ENCODE results near the gene SUMO2. TPM values are rescaled to one million over a fixed set of nuclear protein-coding genes. Genes with fewer than 3 reads are reported as not detected.

SUMO2 gene
- total RNA-seq, 1 donor from 2014 or later, result 449 TPM

GRCh38 chr17:75151930-75152329 is 30.8 kb downstream of the SUMO2 start:
- DNase-seq (ENCODE audit: low read depth) (peak; percentile 42), FAIRE-seq (no peak)
- Histone ChIP-seq H3K4me1 (ENCODE audit: insufficient read depth, low read length) (peaks cover 7% of the 10 kb centered on the region), H3K27me3 (ENCODE audit: insufficient read depth, low read length) (no peaks in the 10 kb centered on the region), H2AFZ (ENCODE audit: low read depth, low read length) (no peak overlapping the region), H3K79me2 (ENCODE audit: insufficient read depth, low read length) (peaks cover 76% of the 10 kb centered on the region), H3K27ac (ENCODE audit: low read depth, low read length) (peak overlapping the region; percentile 77), H4K20me1 (ENCODE audit: insufficient read depth, low read length) (peaks cover 60% of the 10 kb centered on the region), H3K4me2 (ENCODE audit: low read length) (peak overlapping the region; percentile 92), H3K9me3 (ENCODE audit: insufficient read depth, low read depth, low read length) (no peaks in the 10 kb centered on the region), H3K36me3 (ENCODE audit: insufficient read depth, low read length) (peaks cover 17% of the 10 kb centered on the region), H3K9ac (ENCODE audit: low read length) (peak overlapping the region; percentile 96), H3K4me3 (ENCODE audit: insufficient read depth, low read depth, low read length) (peak overlapping the region; percentile 89)
- Mint-ChIP-seq H3K36me3 (ENCODE audit: low read depth, unreplicated experiment) (no peaks in the 10 kb centered on the region), H3K27me3 (ENCODE audit: low read depth, unreplicated experiment) (no peaks in the 10 kb centered on the region), H3K9me3 (ENCODE audit: unreplicated experiment) (no peaks in the 10 kb centered on the region), H3K4me3 (ENCODE audit: unreplicated experiment) (peak overlapping the region; percentile 95), H3K27ac (ENCODE audit: unreplicated experiment) (no peak overlapping the region), H3K4me1 (ENCODE audit: low read depth, unreplicated experiment) (peaks cover 16% of the 10 kb centered on the region)
- TF ChIP-seq EZH2 (IDR thresholded peaks at IDR 0.05; ENCODE audit: insufficient read depth, low read length) (no peak), CTCF (IDR thresholded peaks at IDR 0.05; ENCODE audit: insufficient read depth, low read depth, low read length) (no peak)

- H3K9me3 Mint-ChIP-seq (ENCODE audit: unreplicated experiment), result no peaks in the 10 kb centered on the region
- DNase-seq (ENCODE audit: low read depth) (no peak), FAIRE-seq (no peak)
- no peak overlapping the region for H3K4me2 ChIP-seq (ENCODE audit: low read length)
- H3K4me3 Mint-ChIP-seq (ENCODE audit: unreplicated experiment), result no peak overlapping the region
- no peaks in the 10 kb centered on the region for H3K27me3 Mint-ChIP-seq (ENCODE audit: low read depth, unreplicated experiment)
- no peak overlapping the region for H3K4me3 ChIP-seq (ENCODE audit: insufficient read depth, low read depth, low read length)
- no peak overlapping the region for H3K27ac ChIP-seq (ENCODE audit: low read depth, low read length)
- peaks cover 87% of the 10 kb centered on the region for H4K20me1 ChIP-seq (ENCODE audit: insufficient read depth, low read length)
- peaks cover 53% of the 10 kb centered on the region for H3K36me3 ChIP-seq (ENCODE audit: insufficient read depth, low read length)
- no peaks in the 10 kb centered on the region for H3K4me1 ChIP-seq (ENCODE audit: insufficient read depth, low read length)
- H3K27ac Mint-ChIP-seq (ENCODE audit: unreplicated experiment), result no peak overlapping the region
- no peak overlapping the region for H2AFZ ChIP-seq (ENCODE audit: low read depth, low read length)
- H3K79me2 ChIP-seq (ENCODE audit: insufficient read depth, low read length), result peaks cover 90% of the 10 kb centered on the region
- H3K27me3 ChIP-seq (ENCODE audit: insufficient read depth, low read length), result no peaks in the 10 kb centered on the region
- no peak overlapping the region for H3K9ac ChIP-seq (ENCODE audit: low read length)
- H3K4me1 Mint-ChIP-seq (ENCODE audit: low read depth, unreplicated experiment), result peaks cover 8% of the 10 kb centered on the region
- H3K36me3 Mint-ChIP-seq (ENCODE audit: low read depth, unreplicated experiment), result peaks cover 2% of the 10 kb centered on the region
- no peak for TF ChIP-seq EZH2 (IDR thresholded peaks at IDR 0.05; ENCODE audit: insufficient read depth, low read length)
- TF ChIP-seq CTCF (IDR thresholded peaks at IDR 0.05; ENCODE audit: insufficient read depth, low read depth, low read length), result no peak
- no peaks in the 10 kb centered on the region for H3K9me3 ChIP-seq (ENCODE audit: insufficient read depth, low read depth, low read length)
These were observed 34.7 kb downstream of the SUMO2 start for GRCh38 chr17:75147878-75148546.

- Histone ChIP-seq H3K79me2 (ENCODE audit: insufficient read depth, low read length) (peaks cover 81% of the 10 kb centered on the region), H3K4me3 (ENCODE audit: insufficient read depth, low read depth, low read length) (no peak overlapping the region), H2AFZ (ENCODE audit: low read depth, low read length) (no peak overlapping the region), H3K27ac (ENCODE audit: low read depth, low read length) (no peak overlapping the region), H3K36me3 (ENCODE audit: insufficient read depth, low read length) (peaks cover 64% of the 10 kb centered on the region), H3K9ac (ENCODE audit: low read length) (no peak overlapping the region), H3K4me2 (ENCODE audit: low read length) (no peak overlapping the region), H3K9me3 (ENCODE audit: insufficient read depth, low read depth, low read length) (no peaks in the 10 kb centered on the region), H3K4me1 (ENCODE audit: insufficient read depth, low read length) (no peaks in the 10 kb centered on the region), H4K20me1 (ENCODE audit: insufficient read depth, low read length) (peaks cover 78% of the 10 kb centered on the region), H3K27me3 (ENCODE audit: insufficient read depth, low read length) (no peaks in the 10 kb centered on the region)
- TF ChIP-seq CTCF (IDR thresholded peaks at IDR 0.05; ENCODE audit: insufficient read depth, low read depth, low read length) (no peak), EZH2 (IDR thresholded peaks at IDR 0.05; ENCODE audit: insufficient read depth, low read length) (no peak)
- Mint-ChIP-seq H3K4me3 (ENCODE audit: unreplicated experiment) (no peak overlapping the region), H3K36me3 (ENCODE audit: low read depth, unreplicated experiment) (peaks cover 3% of the 10 kb centered on the region), H3K27ac (ENCODE audit: unreplicated experiment) (peak overlapping the region; percentile 20), H3K27me3 (ENCODE audit: low read depth, unreplicated experiment) (no peaks in the 10 kb centered on the region), H3K4me1 (ENCODE audit: low read depth, unreplicated experiment) (peaks cover 3% of the 10 kb centered on the region), H3K9me3 (ENCODE audit: unreplicated experiment) (no peaks in the 10 kb centered on the region)
- no peak for FAIRE-seq
- DNase-seq (ENCODE audit: low read depth), result peak; percentile 59
These were observed 36.2 kb downstream of the SUMO2 start for GRCh38 chr17:75146592-75146991.
